ENCODE data around the gene TBC1D23.

The TBC1D23 gene

GRCh38 chr3:100374521-100374920 is 113.7 kb downstream of the TBC1D23 start:
- H3K4me3 ChIP-seq (ENCODE audit: low read depth, low read length): no peak overlapping the region

More at GRCh38 chr3:100374521-100374920, 113.7 kb downstream of the TBC1D23 start:
- TF ChIP-seq CTCF (IDR thresholded peaks at IDR 0.05; ENCODE audit: borderline replicate concordance, insufficient read depth, low read depth, low read length): no peak

All from GM12875 (cell line).